Measurements from ENCODE around the gene ARHGEF11. TPM values are rescaled to one million over a fixed set of nuclear protein-coding genes. Genes with fewer than 3 reads are reported as not detected.

Gene ARHGEF11
- total RNA-seq, 4 donors from 2014 or later: 29.3 to 76.3 (median 35.7) TPM

GRCh38 chr1:156942176-156942575, 103.4 kb downstream of the ARHGEF11 start:
- TF ChIP-seq, protein P1, sequence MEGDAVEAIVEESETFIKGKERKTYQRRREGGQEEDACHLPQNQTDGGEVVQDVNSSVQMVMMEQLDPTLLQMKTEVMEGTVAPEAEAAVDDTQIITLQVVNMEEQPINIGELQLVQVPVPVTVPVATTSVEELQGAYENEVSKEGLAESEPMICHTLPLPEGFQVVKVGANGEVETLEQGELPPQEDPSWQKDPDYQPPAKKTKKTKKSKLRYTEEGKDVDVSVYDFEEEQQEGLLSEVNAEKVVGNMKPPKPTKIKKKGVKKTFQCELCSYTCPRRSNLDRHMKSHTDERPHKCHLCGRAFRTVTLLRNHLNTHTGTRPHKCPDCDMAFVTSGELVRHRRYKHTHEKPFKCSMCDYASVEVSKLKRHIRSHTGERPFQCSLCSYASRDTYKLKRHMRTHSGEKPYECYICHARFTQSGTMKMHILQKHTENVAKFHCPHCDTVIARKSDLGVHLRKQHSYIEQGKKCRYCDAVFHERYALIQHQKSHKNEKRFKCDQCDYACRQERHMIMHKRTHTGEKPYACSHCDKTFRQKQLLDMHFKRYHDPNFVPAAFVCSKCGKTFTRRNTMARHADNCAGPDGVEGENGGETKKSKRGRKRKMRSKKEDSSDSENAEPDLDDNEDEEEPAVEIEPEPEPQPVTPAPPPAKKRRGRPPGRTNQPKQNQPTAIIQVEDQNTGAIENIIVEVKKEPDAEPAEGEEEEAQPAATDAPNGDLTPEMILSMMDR (IDR thresholded peaks at IDR 0.05; ENCODE audit: low read depth): no peak

DNA sequence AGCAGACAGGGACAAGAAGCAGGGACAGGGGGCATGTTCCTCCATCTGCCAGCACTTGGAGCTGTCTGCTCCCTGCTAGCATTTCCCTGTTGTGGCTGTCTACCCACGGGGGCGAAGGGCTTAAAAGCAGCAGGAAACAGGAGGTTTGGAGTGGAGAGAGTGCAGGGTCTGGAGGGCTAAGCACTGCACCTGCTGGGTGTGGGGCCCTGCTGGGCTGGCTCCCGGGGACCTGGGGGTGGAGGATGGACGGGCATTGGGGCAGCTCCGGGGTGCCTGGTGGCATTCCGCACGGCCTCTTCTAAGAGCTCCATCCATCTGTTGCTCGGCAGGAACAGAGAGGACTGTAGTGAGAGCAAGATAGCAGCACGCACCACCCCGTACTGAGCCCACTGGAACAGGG, 103.9 kb downstream of the ARHGEF11 start:
- TF ChIP-seq, protein P1 (IDR thresholded peaks at IDR 0.05; ENCODE audit: low read depth): no peak

DNA sequence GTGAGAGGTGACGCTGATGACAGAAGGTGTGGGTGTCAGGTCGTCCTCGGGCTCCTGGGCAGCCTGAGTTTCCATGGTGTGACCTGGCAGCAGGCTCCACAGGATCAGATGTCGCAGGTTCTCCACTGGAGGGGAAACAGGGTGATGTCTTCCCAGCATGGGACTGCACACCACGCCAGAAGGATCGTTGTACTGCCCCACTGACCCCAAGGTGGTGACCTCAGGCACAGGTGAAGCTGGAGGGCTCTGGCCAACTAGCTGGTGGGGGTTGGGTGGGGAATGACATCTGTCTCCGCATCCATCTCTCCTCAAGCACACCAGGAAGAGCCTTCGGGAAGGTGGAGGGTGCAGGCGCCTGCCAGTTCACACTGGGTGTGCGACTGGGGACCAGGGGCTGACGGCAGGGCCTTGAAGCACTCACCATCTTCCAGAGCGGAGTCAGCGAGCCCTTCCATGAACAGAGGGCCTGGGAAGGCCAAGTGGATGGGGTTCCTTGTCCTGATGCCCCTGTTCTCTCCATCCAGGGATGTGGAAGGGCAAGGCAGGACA, 105.7 kb downstream of the ARHGEF11 start:
- TF ChIP-seq, protein P1 (IDR thresholded peaks at IDR 0.05; ENCODE audit: low read depth): no peak

GRCh38 chr1:156938813-156939212, 106.7 kb downstream of the ARHGEF11 start:
- TF ChIP-seq, protein P1 (IDR thresholded peaks at IDR 0.05; ENCODE audit: low read depth): no peak

- TF ChIP-seq, protein P1 (IDR thresholded peaks at IDR 0.05; ENCODE audit: low read depth): no peak
These were observed 107.7 kb downstream of the ARHGEF11 start for GRCh38 chr1:156937883-156938282.

- TF ChIP-seq, protein P1 (IDR thresholded peaks at IDR 0.05; ENCODE audit: low read depth): no peak
These were observed 108.8 kb downstream of the ARHGEF11 start for GRCh38 chr1:156936721-156937220.

DNA sequence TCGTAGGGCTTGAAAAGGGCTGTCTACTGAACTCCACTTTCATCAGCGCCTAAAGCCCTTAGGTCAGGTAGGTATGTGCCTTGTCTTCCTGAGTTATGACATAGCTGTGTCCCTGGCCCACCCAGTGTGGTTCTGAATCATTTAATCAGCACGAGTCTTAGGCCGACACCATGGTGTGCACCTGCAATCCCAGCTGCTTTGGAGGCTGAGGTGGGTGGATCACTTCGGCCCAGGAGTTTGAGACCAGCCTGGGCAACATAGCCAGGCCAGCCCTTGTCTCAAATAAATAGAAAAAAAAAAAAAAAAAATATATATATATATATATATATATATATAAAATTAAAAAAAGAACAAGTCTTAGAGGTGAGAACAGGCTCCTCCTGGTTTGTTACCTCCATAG, 109.4 kb downstream of the ARHGEF11 start:
- TF ChIP-seq, protein P1 (IDR thresholded peaks at IDR 0.05; ENCODE audit: low read depth): no peak
